Measurements from ENCODE around the gene USP47.

The USP47 gene

DNA sequence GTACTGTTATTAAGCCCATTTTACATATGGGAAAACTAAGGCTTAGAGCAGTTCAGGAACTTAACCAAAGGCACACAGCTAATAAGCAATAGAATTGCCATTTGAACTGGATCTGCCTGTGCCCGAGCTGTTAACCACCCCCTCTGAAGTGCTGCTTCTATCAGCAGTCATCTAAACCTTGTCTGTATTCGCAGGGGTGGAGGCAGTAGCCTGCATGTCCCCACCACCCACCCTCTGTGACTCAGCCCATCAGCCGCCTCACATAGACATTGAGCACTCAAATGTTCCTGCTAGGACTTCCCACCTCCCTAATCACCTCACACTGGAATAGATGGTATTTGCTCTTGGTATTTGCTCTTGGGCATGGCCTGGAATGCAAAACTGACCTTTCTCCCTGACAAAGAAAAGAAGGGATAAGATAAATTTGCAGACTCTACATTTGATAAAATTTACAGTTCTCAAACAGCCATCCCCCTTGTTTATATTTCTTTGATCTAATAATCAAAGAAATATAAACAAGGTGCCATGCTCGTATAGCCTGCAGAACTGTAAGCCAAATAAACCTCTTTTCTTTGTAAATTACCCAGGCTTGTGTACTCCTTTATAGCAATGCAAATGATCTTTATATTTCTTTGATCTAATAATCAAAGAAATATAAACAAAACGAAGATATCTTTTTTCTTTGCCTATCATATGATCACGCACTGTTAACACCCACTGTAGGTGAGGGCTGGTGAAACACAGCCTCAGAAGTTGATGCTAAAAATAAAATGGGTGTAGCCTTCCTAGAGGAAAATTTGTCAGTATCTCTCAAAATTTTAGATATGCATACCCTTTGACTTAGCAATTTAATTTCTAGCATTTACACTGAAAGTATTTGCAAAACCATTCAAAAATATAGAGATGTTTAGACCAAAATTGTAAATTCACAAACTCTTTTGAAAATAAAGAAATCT, 150.8 kb downstream of the USP47 start:
- H3K27ac ChIP-seq: no peak overlapping the region
- TF ChIP-seq, protein P1, sequence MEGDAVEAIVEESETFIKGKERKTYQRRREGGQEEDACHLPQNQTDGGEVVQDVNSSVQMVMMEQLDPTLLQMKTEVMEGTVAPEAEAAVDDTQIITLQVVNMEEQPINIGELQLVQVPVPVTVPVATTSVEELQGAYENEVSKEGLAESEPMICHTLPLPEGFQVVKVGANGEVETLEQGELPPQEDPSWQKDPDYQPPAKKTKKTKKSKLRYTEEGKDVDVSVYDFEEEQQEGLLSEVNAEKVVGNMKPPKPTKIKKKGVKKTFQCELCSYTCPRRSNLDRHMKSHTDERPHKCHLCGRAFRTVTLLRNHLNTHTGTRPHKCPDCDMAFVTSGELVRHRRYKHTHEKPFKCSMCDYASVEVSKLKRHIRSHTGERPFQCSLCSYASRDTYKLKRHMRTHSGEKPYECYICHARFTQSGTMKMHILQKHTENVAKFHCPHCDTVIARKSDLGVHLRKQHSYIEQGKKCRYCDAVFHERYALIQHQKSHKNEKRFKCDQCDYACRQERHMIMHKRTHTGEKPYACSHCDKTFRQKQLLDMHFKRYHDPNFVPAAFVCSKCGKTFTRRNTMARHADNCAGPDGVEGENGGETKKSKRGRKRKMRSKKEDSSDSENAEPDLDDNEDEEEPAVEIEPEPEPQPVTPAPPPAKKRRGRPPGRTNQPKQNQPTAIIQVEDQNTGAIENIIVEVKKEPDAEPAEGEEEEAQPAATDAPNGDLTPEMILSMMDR (IDR thresholded peaks at IDR 0.05): no peak
- TF ChIP-seq ZFX (IDR thresholded peaks at IDR 0.05; ENCODE audit: borderline replicate concordance): no peak

DNA sequence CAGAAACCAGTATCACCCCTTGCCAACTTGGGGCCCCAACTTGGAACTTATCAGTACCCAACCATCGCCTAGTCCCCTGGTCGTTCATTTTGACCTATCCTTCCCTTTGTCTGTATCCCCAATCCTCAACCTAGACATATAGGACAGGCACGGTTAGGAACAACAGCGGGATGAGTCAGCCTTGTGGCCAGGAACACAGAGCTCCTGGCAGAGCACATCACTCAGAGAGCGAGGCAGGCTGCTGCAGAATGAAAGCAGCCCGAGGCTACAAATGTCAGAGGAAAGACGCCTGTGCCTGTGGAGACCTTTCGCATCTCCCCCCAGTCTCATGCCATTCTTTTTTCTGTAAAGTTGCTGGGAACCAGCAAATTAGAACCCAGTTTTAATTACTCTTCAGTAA, 152.1 kb downstream of the USP47 start:
- TF ChIP-seq, protein P1 (IDR thresholded peaks at IDR 0.05): no peak
- no peak for TF ChIP-seq ZFX (IDR thresholded peaks at IDR 0.05; ENCODE audit: borderline replicate concordance)
- no peak overlapping the region for H3K27ac ChIP-seq

DNA sequence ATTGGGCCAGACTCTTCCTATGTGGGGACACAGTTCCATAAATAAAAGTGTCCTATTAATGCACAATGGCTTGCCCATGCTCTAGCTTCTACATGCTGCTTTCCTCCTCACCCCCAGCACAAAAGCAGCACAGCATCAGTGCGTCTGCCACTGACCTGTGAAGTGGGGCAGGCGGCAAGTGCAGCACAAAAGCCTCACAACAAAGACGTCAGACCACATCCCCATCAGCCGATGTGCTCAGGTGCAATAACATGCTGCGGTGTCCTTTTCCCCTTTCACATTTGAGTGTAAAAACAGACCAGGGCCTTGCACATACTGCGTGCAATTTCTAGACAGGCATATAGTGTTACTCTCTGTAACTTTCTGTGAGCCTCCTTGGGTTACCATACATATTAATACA, 153.8 kb downstream of the USP47 start:
- no peak for TF ChIP-seq ZFX (IDR thresholded peaks at IDR 0.05; ENCODE audit: borderline replicate concordance)
- TF ChIP-seq, protein P1 (IDR thresholded peaks at IDR 0.05): no peak
- H3K27ac ChIP-seq: no peak overlapping the region

DNA sequence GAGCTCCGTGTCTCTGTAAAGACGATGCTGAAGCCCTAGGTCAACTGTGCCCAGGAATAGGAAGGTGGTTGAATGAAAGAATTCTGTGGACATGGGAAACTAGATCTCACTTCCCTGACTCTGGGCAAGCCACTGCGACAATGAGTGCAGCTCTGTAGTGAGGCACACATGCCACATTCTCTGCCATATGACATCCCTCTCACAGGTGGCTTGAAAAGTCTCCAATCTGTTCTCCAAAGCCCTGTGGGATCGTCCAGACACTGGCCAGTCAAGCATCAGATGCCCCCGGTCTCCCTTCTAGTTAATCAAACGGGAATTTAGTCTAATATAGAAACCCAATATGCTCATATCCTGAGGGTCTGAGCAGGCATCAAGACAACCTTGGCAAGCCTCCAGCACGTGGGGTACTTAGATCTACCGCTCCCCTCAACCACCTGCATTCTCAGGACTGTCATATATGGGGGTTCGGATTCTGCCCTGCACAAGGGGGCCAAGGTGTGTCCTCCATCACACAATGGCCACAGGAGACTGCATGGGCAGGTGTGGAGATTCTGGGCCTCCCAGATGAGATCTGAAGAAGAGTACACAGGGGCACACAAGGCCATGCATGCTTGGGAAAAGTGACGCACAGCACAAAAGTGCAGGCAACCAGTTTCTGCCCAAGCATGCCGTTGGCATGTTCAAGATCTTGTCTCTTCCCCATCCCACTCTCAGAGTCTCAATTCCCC, 154.7 kb downstream of the USP47 start:
- no peak overlapping the region for H3K27ac ChIP-seq
- TF ChIP-seq, protein P1 (IDR thresholded peaks at IDR 0.05): no peak
- TF ChIP-seq ZFX (IDR thresholded peaks at IDR 0.05; ENCODE audit: borderline replicate concordance): no peak

DNA sequence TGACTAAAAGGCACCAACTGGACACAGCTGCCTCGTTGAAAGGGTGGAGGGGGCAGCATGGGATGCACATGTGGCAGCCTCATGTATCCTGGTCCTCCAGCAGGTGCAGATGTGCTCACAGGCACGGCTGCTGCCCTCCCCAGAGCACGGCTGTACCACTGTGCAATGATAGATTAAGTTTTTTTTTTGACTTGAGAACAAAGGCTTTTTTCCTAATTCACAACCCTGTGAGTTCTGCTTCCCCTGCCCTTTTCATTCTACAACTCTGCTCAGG, 155.2 kb downstream of the USP47 start:
- TF ChIP-seq ZFX (IDR thresholded peaks at IDR 0.05; ENCODE audit: borderline replicate concordance): no peak
- TF ChIP-seq, protein P1 (IDR thresholded peaks at IDR 0.05): no peak
- H3K27ac ChIP-seq: no peak overlapping the region

DNA sequence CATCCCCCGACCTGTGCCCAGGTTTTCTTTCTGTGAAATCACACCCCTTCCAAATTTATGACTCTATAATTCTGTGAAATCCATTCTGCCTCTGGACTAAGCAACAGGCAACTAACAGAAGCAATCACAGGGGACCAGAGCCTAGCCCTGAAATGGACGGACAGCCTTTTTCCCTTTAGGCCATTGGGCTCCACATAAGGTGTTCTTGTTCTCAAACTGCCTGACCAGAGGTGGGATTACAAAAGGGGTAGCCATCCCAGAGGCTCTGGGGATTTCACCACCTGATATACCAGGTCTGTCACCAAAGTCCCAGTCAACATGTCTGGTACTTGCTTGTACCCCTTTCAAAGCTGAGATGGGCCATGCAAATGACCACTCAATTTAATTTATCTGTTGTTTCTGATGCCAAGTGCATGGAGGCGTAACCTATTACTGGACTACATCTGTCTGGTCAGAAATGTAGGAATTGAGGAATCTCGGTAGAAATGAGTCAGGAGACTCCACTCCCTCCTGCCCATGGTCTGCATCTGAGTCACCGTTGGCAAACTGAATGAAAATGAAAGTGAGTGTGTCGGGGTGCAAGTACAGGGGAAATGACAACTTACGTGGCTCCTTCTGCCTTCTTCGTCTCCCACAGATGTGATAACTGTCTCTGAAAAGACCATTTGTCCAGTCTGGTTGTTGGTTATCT, 156.5 kb downstream of the USP47 start:
- H3K27ac ChIP-seq: no peak overlapping the region

More for the DNA sequence above, 156.5 kb downstream of the USP47 start:
- no peak for TF ChIP-seq ZFX (IDR thresholded peaks at IDR 0.05; ENCODE audit: borderline replicate concordance)
- TF ChIP-seq, protein P1 (IDR thresholded peaks at IDR 0.05): no peak

Data from 22Rv1 (cell line).